KMS-11 (cell line): Measurements from ENCODE around the gene RELN.

Source experiments
- H2AFZ ChIP-seq: fragments of 200-600 bp; sonication (generic); 2 replicates; pipeline ENCODE4 v1.6.1; 2016; ENCODE audit warnings: antibody characterized with exemption, mixed run types, low read depth
- H3K27ac ChIP-seq: fragments of 200-600 bp; sonication (generic); 2 replicates; pipeline ENCODE4 v1.6.1; 2016; ENCODE audit warnings: mild to moderate bottlenecking, mixed run types
- H3K27me3 ChIP-seq: fragments of 200-600 bp; sonication (generic); 2 replicates; pipeline ENCODE4 v1.6.1; 2017; ENCODE audit warnings: mild to moderate bottlenecking, low read depth, mixed run types, moderate library complexity; ENCODE audit not compliant: insufficient read depth
- H3K36me3 ChIP-seq: fragments of 200-600 bp; sonication (generic); 2 replicates; pipeline ENCODE4 v1.6.1; 2017; ENCODE audit warnings: mild to moderate bottlenecking, mixed run types; ENCODE audit not compliant: insufficient read depth
- H3K4me1 ChIP-seq: fragments of 200-600 bp; sonication (generic); 2 replicates; pipeline ENCODE4 v1.6.1; 2016; ENCODE audit warnings: mild to moderate bottlenecking, low read depth, mixed run types; ENCODE audit not compliant: poor library complexity, severe bottlenecking
- H3K4me2 ChIP-seq: fragments of 200-600 bp; sonication (generic); 2 replicates; pipeline ENCODE4 v1.7.0; 2016; ENCODE audit warnings: mild to moderate bottlenecking, mixed run types
- H3K4me3 ChIP-seq: fragments of 200-600 bp; sonication (generic); IDR thresholded peaks from 2 replicates; pipeline ENCODE4 v1.6.1; 2017; ENCODE audit warnings: low read depth, low read length, mixed read lengths; ENCODE audit not compliant: insufficient read depth
- H3K79me2 ChIP-seq: fragments of 200-600 bp; sonication (generic); 2 replicates; pipeline ENCODE4 v1.6.1; 2016; ENCODE audit warnings: low read depth, mixed run types; ENCODE audit not compliant: insufficient read depth
- H3K9ac ChIP-seq: fragments of 200-600 bp; sonication (generic); 2 replicates; pipeline ENCODE4 v1.6.1; 2016; ENCODE audit warnings: mild to moderate bottlenecking, mixed run types
- H4K20me1 ChIP-seq: fragments of 200-600 bp; sonication (generic); 2 replicates; pipeline ENCODE4 v1.6.1; 2016; ENCODE audit warnings: mild to moderate bottlenecking, mixed run types; ENCODE audit not compliant: insufficient read depth
- CTCF ChIP-seq: fragments of 200-600 bp; sonication (generic); conservative IDR thresholded peaks from 2 replicates; pipeline ENCODE4 v1.6.1; 2017; ENCODE audit warnings: low read depth, mild to moderate bottlenecking, antibody characterized with exemption, low read length, moderate library complexity, mixed read lengths

The RELN gene

GRCh38 chr7:103924184-103924583 is 65.3 kb downstream of the RELN start:
- no peak overlapping the region for H3K27ac ChIP-seq
- H3K4me1 ChIP-seq, result no peaks in the 10 kb centered on the region
- no peak overlapping the region for H2AFZ ChIP-seq
- H3K9ac ChIP-seq, result no peak overlapping the region
- no peaks in the 10 kb centered on the region for H3K79me2 ChIP-seq
- no peaks in the 10 kb centered on the region for H3K27me3 ChIP-seq
- no peak overlapping the region for H3K4me3 ChIP-seq
- no peak for TF ChIP-seq CTCF
- no peaks in the 10 kb centered on the region for H3K36me3 ChIP-seq
- H4K20me1 ChIP-seq, result no peaks in the 10 kb centered on the region
- no peak overlapping the region for H3K4me2 ChIP-seq

- H3K27ac ChIP-seq, result no peak overlapping the region
- H2AFZ ChIP-seq, result no peak overlapping the region
- H3K4me3 ChIP-seq, result no peak overlapping the region
- TF ChIP-seq CTCF, result no peak
- H3K36me3 ChIP-seq, result no peaks in the 10 kb centered on the region
- H4K20me1 ChIP-seq, result no peaks in the 10 kb centered on the region
- no peak overlapping the region for H3K4me2 ChIP-seq
- no peak overlapping the region for H3K9ac ChIP-seq
- H3K79me2 ChIP-seq, result no peaks in the 10 kb centered on the region
- no peaks in the 10 kb centered on the region for H3K27me3 ChIP-seq
- no peaks in the 10 kb centered on the region for H3K4me1 ChIP-seq
These were observed 67.1 kb downstream of the RELN start for GRCh38 chr7:103922407-103922806.

- no peak overlapping the region for H3K4me3 ChIP-seq
- H3K36me3 ChIP-seq, result no peaks in the 10 kb centered on the region
- no peaks in the 10 kb centered on the region for H3K79me2 ChIP-seq
- no peaks in the 10 kb centered on the region for H3K4me1 ChIP-seq
- H2AFZ ChIP-seq, result no peak overlapping the region
- no peaks in the 10 kb centered on the region for H3K27me3 ChIP-seq
- no peak overlapping the region for H3K4me2 ChIP-seq
- no peak overlapping the region for H3K27ac ChIP-seq
- no peak for TF ChIP-seq CTCF
- no peak overlapping the region for H3K9ac ChIP-seq
- no peaks in the 10 kb centered on the region for H4K20me1 ChIP-seq
These were observed 67.8 kb downstream of the RELN start for GRCh38 chr7:103921692-103922091.

- Histone ChIP-seq H3K4me3 (no peak overlapping the region), H3K27ac (no peak overlapping the region), H3K4me2 (no peak overlapping the region), H3K9ac (no peak overlapping the region), H2AFZ (no peak overlapping the region), H3K4me1 (no peaks in the 10 kb centered on the region), H4K20me1 (no peaks in the 10 kb centered on the region), H3K79me2 (no peaks in the 10 kb centered on the region), H3K27me3 (no peaks in the 10 kb centered on the region), H3K36me3 (no peaks in the 10 kb centered on the region)
- TF ChIP-seq CTCF, result no peak
These were observed 70.1 kb downstream of the RELN start for GRCh38 chr7:103919272-103919868.
